Measurements from ENCODE around the gene FOXF2. TPM values are rescaled to one million over a fixed set of nuclear protein-coding genes. Genes with fewer than 3 reads are reported as not detected.

FOXF2 gene
- total RNA-seq (2022; extraction: Qiagen RNA extraction): 14.7 to 21.0 TPM (median 19.6 TPM) in 5 replicates

GRCh38 chr6:1389369-1390132 is at the start of gene FOXF2:
Gene FOXF2 (plus strand): TSS chr6:1389576. CDS start chr6:1389948, 372 bp downstream.

Other genes with a start within 250 kb of the FOXF2 start
- gene FOXQ1, start 77.5 kb upstream of the FOXF2 start, total RNA-seq (2022; extraction: Qiagen RNA extraction): 2.7 to 5.3 TPM (median 4.8 TPM) in 5 replicates
- 4.8 to 6.9 TPM (median 6.4 TPM) in 5 replicates for gene FOXC1, start 220.3 kb downstream of the FOXF2 start, total RNA-seq (2022; extraction: Qiagen RNA extraction)

All from A549 treated with AZD2906 at 1 μM for 4 hours (cell line).